WTC11 (cell line): ENCODE data around the gene CD207.

Experiments used
- ATF6 ChIP-seq: sonication (generic); formaldehyde crosslinking; IDR thresholded peaks from 2 replicates; pipeline ENCODE4 v1.8.1; 2023; ENCODE audit warnings: mild to moderate bottlenecking, missing genetic modification reagents
- CREB1 ChIP-seq: sonication (generic); formaldehyde crosslinking; IDR thresholded peaks from 2 replicates; pipeline ENCODE4 v1.8.0; 2023; ENCODE audit warnings: mild to moderate bottlenecking, missing genetic modification reagents
- FOXP1 ChIP-seq: sonication (generic); formaldehyde crosslinking; IDR thresholded peaks from 2 replicates; pipeline ENCODE4 v1.8.0; 2022; ENCODE audit warnings: missing genetic modification reagents, mild to moderate bottlenecking, moderate library complexity, borderline replicate concordance
- HMGA2 ChIP-seq: fragments of 250-450 bp; sonication (Bioruptor Pico); IDR thresholded peaks from 2 replicates; pipeline ENCODE4 v1.4.0; 2021; ENCODE audit warnings: mild to moderate bottlenecking, moderate library complexity
- IRF2 ChIP-seq: sonication (generic); formaldehyde crosslinking; IDR thresholded peaks from 2 replicates; pipeline ENCODE4 v1.8.0; 2022; ENCODE audit warnings: low read depth, missing genetic modification reagents, borderline replicate concordance
- OVOL2 ChIP-seq: fragments of 250-450 bp; sonication (Bioruptor Pico); IDR thresholded peaks from 2 replicates; pipeline ENCODE4 v1.9.0; 2021; ENCODE audit warnings: mild to moderate bottlenecking, borderline replicate concordance
- PRRX2 ChIP-seq: fragments of 250-450 bp; sonication (Bioruptor Pico); IDR thresholded peaks from 2 replicates; pipeline ENCODE4 v1.8.0; 2021; ENCODE audit warnings: mild to moderate bottlenecking
- TF ChIP-seq, protein P1 (sequence below): fragments of 200-600 bp; IDR thresholded peaks from 2 replicates; pipeline ENCODE4 v1.8.0; 2022; ENCODE audit warnings: antibody characterized with exemption
- TF ChIP-seq, protein P2 (sequence below): sonication (generic); formaldehyde crosslinking; IDR thresholded peaks from 2 replicates; pipeline ENCODE4 v1.8.1; 2023; ENCODE audit warnings: mild to moderate bottlenecking, missing genetic modification reagents, moderate library complexity
- TF ChIP-seq, protein P3 (sequence below): fragments of 250-450 bp; sonication (Bioruptor Pico); IDR thresholded peaks from 2 replicates; pipeline ENCODE4 v1.8.0; 2021; ENCODE audit warnings: mild to moderate bottlenecking
- TF ChIP-seq, protein P4 (sequence below): sonication (generic); formaldehyde crosslinking; IDR thresholded peaks from 2 replicates; pipeline ENCODE4 v1.8.0; 2022; ENCODE audit warnings: missing genetic modification reagents
- TF ChIP-seq, protein P5 (sequence below): sonication (generic); formaldehyde crosslinking; IDR thresholded peaks from 2 replicates; pipeline ENCODE4 v1.8.1; 2022; ENCODE audit warnings: mild to moderate bottlenecking, moderate library complexity, missing genetic modification reagents

DNA sequence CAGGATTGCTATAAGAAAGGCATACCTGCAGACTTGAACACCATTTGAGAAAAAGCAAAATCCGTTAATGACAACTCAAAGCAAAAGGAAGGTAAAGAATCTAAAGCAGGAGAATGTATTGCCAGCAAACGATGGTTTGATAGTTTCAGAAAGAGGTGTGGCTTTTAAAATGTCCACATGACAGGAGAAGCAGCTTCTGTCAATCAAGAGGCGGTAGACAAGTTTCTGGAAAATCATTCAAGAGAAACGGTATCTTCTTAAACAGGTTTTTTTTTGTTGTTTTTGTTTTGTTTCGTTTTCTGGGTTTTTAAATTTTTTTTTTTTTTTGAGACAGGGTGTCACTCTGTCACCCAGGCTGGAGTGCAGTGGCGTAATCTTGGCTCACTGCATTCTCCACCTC is 29.0 kb downstream of the CD207 start:
- TF ChIP-seq, protein P1, sequence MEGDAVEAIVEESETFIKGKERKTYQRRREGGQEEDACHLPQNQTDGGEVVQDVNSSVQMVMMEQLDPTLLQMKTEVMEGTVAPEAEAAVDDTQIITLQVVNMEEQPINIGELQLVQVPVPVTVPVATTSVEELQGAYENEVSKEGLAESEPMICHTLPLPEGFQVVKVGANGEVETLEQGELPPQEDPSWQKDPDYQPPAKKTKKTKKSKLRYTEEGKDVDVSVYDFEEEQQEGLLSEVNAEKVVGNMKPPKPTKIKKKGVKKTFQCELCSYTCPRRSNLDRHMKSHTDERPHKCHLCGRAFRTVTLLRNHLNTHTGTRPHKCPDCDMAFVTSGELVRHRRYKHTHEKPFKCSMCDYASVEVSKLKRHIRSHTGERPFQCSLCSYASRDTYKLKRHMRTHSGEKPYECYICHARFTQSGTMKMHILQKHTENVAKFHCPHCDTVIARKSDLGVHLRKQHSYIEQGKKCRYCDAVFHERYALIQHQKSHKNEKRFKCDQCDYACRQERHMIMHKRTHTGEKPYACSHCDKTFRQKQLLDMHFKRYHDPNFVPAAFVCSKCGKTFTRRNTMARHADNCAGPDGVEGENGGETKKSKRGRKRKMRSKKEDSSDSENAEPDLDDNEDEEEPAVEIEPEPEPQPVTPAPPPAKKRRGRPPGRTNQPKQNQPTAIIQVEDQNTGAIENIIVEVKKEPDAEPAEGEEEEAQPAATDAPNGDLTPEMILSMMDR = no peak
- TF ChIP-seq, protein P2, sequence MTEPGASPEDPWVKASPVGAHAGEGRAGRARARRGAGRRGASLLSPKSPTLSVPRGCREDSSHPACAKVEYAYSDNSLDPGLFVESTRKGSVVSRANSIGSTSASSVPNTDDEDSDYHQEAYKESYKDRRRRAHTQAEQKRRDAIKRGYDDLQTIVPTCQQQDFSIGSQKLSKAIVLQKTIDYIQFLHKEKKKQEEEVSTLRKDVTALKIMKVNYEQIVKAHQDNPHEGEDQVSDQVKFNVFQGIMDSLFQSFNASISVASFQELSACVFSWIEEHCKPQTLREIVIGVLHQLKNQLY = no peak
- TF ChIP-seq CREB1 (CRISPR knock-in tag) (no peak), ATF6 (no peak), OVOL2 (no peak), PRRX2 (CRISPR knock-in tag) (no peak), FOXP1 (CRISPR knock-in tag) (no peak), IRF2 (no peak), HMGA2 (CRISPR knock-in tag) (no peak)
- TF ChIP-seq, protein P3, sequence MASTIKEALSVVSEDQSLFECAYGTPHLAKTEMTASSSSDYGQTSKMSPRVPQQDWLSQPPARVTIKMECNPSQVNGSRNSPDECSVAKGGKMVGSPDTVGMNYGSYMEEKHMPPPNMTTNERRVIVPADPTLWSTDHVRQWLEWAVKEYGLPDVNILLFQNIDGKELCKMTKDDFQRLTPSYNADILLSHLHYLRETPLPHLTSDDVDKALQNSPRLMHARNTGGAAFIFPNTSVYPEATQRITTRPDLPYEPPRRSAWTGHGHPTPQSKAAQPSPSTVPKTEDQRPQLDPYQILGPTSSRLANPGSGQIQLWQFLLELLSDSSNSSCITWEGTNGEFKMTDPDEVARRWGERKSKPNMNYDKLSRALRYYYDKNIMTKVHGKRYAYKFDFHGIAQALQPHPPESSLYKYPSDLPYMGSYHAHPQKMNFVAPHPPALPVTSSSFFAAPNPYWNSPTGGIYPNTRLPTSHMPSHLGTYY (CRISPR knock-in tag) = no peak
- TF ChIP-seq, protein P4, sequence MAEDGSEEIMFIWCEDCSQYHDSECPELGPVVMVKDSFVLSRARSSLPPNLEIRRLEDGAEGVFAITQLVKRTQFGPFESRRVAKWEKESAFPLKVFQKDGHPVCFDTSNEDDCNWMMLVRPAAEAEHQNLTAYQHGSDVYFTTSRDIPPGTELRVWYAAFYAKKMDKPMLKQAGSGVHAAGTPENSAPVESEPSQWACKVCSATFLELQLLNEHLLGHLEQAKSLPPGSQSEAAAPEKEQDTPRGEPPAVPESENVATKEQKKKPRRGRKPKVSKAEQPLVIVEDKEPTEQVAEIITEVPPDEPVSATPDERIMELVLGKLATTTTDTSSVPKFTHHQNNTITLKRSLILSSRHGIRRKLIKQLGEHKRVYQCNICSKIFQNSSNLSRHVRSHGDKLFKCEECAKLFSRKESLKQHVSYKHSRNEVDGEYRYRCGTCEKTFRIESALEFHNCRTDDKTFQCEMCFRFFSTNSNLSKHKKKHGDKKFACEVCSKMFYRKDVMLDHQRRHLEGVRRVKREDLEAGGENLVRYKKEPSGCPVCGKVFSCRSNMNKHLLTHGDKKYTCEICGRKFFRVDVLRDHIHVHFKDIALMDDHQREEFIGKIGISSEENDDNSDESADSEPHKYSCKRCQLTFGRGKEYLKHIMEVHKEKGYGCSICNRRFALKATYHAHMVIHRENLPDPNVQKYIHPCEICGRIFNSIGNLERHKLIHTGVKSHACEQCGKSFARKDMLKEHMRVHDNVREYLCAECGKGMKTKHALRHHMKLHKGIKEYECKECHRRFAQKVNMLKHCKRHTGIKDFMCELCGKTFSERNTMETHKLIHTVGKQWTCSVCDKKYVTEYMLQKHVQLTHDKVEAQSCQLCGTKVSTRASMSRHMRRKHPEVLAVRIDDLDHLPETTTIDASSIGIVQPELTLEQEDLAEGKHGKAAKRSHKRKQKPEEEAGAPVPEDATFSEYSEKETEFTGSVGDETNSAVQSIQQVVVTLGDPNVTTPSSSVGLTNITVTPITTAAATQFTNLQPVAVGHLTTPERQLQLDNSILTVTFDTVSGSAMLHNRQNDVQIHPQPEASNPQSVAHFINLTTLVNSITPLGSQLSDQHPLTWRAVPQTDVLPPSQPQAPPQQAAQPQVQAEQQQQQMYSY (CRISPR knock-in tag) = no peak
- TF ChIP-seq, protein P5, sequence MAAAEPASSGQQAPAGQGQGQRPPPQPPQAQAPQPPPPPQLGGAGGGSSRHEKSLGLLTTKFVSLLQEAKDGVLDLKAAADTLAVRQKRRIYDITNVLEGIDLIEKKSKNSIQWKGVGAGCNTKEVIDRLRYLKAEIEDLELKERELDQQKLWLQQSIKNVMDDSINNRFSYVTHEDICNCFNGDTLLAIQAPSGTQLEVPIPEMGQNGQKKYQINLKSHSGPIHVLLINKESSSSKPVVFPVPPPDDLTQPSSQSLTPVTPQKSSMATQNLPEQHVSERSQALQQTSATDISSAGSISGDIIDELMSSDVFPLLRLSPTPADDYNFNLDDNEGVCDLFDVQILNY (CRISPR knock-in tag) = no peak
